Keratinocyte (primary cell): ENCODE results near the gene FGGY. TPM values are rescaled to one million over a fixed set of nuclear protein-coding genes. Genes with fewer than 3 reads are reported as not detected.

Experiments used
- DNase-seq: peaks from one replicate; pipeline ENCODE4 v3.0.0-alpha.2; 2011; ENCODE audit warnings: low read depth, missing footprints, low spot score
- FAIRE-seq: peaks from 2 replicates; lab custom pipeline; 2011; peaks lifted over from hg19 to GRCh38; lab: Jason Lieb, UNC
- H2AFZ ChIP-seq: 2 replicates; pipeline ENCODE4 v1.6.0; 2012; ENCODE audit warnings: low read length, control low read depth, inconsistent platforms; ENCODE audit not compliant: control insufficient read depth
- H3K27ac ChIP-seq: 2 replicates; pipeline ENCODE4 v1.5.1; 2011; ENCODE audit warnings: low read length; ENCODE audit not compliant: control insufficient read depth, insufficient read depth
- H3K27me3 ChIP-seq: 3 replicates; pipeline ENCODE4 v1.6.0; 2011; ENCODE audit warnings: low read length; ENCODE audit not compliant: control insufficient read depth, insufficient read depth; ENCODE audit errors: extremely low read depth
- H3K36me3 ChIP-seq, 2 experiments: 2 replicates in 1 of 2; 3 replicates in 1 of 2; pipeline ENCODE4 v1.5.1; 2011; ENCODE audit warnings: low read length in 2 of 2, mild to moderate bottlenecking in 1 of 2; ENCODE audit not compliant: control insufficient read depth in 2 of 2, insufficient read depth in 2 of 2; ENCODE audit errors: extremely low read depth in 1 of 2
- H3K4me1 ChIP-seq: 3 replicates; pipeline ENCODE4 v1.5.1; 2011; ENCODE audit warnings: low read length; ENCODE audit not compliant: control insufficient read depth, insufficient read depth; ENCODE audit errors: extremely low read depth
- H3K4me2 ChIP-seq: 3 replicates; pipeline ENCODE4 v1.6.0; 2011; ENCODE audit warnings: low read depth, low read length; ENCODE audit not compliant: control insufficient read depth, insufficient read depth; ENCODE audit errors: extremely low read depth
- H3K4me3 ChIP-seq, 3 experiments: fragments of 200-600 bp in 1 of 3; sonication (generic) in 1 of 3; 2 replicates in 2 of 3; 3 replicates in 1 of 3; pipeline ENCODE4 v1.5.1; 2011 to 2016; ENCODE audit warnings: low read length in 3 of 3, mild to moderate bottlenecking in 3 of 3, control low read depth in 2 of 3, inconsistent platforms in 1 of 3, low read depth in 1 of 3, mixed read lengths in 1 of 3, mixed run types in 1 of 3, moderate library complexity in 1 of 3; ENCODE audit not compliant: control insufficient read depth in 2 of 3, insufficient read depth in 2 of 3; ENCODE audit errors: extremely low read depth in 1 of 3
- H3K79me2 ChIP-seq: 2 replicates; pipeline ENCODE4 v1.6.0; 2012; ENCODE audit warnings: low read length; ENCODE audit not compliant: control insufficient read depth, insufficient read depth
- H3K9ac ChIP-seq: 3 replicates; pipeline ENCODE4 v1.6.0; 2011; ENCODE audit warnings: low read length; ENCODE audit not compliant: control insufficient read depth, insufficient read depth; ENCODE audit errors: extremely low read depth
- H3K9me1 ChIP-seq: 3 replicates; pipeline ENCODE4 v1.6.0; 2011; ENCODE audit warnings: low read length; ENCODE audit not compliant: control insufficient read depth, insufficient read depth; ENCODE audit errors: extremely low read depth
- H3K9me3 ChIP-seq: 2 replicates; pipeline ENCODE4 v1.5.1; 2012; ENCODE audit warnings: low read depth, low read length; ENCODE audit not compliant: control insufficient read depth
- H4K20me1 ChIP-seq: 3 replicates; pipeline ENCODE4 v1.6.0; 2011; ENCODE audit warnings: low read length; ENCODE audit not compliant: control insufficient read depth, insufficient read depth; ENCODE audit errors: extremely low read depth
- EZH2 ChIP-seq: IDR thresholded peaks from one replicate; pipeline ENCODE4 v1.6.1; 2012; ENCODE audit warnings: inconsistent platforms, mild to moderate bottlenecking, low read length, moderate library complexity
- dilution Hi-C: fragments of 300-500 bp; cut with MboI; formaldehyde crosslinking; loops from one replicate; pipeline ENCODE4 v1.7.0; 2020; ENCODE audit warnings: low sequenced_read_pairs; ENCODE audit not compliant: extremely low pct_ligation_motif_present
- polyA plus RNA-seq, 5 experiments: library from polyadenylated mRNA; depleted of rRNA in 3 of 5; stranded (reverse) in 3 of 5; stranded (forward) in 1 of 5; unstranded in 1 of 5; fragments of >200 nt; gene quantifications; 1 replicate in 1 of 5; 2 replicates in 3 of 5; 3 replicates in 1 of 5; pipeline versions ENCODE4 v1.2.1 to v1.2.3, GENCODE V29; 2011 to 2012; ENCODE audit warnings: missing spikeins in 2 of 5, low read depth in 1 of 5, low replicate concordance in 1 of 5
- TF ChIP-seq, protein P1 (sequence below), 3 experiments: IDR thresholded peaks in 1 of 3; conservative IDR thresholded peaks in 1 of 3; optimal IDR thresholded peaks in 1 of 3; 2 replicates in 2 of 3; 3 replicates in 1 of 3; pipeline versions ENCODE3 to v1.5.1; 2011; ENCODE audit warnings: low read length in 3 of 3, mild to moderate bottlenecking in 3 of 3, moderate library complexity in 2 of 3, control low read depth in 1 of 3, inconsistent platforms in 1 of 3; ENCODE audit not compliant: insufficient read depth in 2 of 3; ENCODE audit errors: extremely low read depth in 1 of 3

FGGY gene
- polyA plus RNA-seq, 1 donor (not counting 4 experiments of a cell fraction or from before 2014, with no cell fraction given) = 16.6 TPM

- DNase-seq = no peak
- Histone ChIP-seq H3K9ac (no peak overlapping the region), H3K27ac (no peak overlapping the region), H3K4me2 (no peak overlapping the region), H3K4me3 (no peak overlapping the region), H4K20me1 (no peaks in the 10 kb centered on the region), H3K36me3 (no peaks in the 10 kb centered on the region), H2AFZ (no peak overlapping the region), H3K9me1 (no peaks in the 10 kb centered on the region), H3K9me3 (no peaks in the 10 kb centered on the region), H3K4me1 (peaks cover 15% of the 10 kb centered on the region), H3K79me2 (no peaks in the 10 kb centered on the region), H3K27me3 (no peaks in the 10 kb centered on the region)
- no peak for FAIRE-seq
- dilution Hi-C loops = no loop called here
- no peak for TF ChIP-seq EZH2
- TF ChIP-seq, protein P1, sequence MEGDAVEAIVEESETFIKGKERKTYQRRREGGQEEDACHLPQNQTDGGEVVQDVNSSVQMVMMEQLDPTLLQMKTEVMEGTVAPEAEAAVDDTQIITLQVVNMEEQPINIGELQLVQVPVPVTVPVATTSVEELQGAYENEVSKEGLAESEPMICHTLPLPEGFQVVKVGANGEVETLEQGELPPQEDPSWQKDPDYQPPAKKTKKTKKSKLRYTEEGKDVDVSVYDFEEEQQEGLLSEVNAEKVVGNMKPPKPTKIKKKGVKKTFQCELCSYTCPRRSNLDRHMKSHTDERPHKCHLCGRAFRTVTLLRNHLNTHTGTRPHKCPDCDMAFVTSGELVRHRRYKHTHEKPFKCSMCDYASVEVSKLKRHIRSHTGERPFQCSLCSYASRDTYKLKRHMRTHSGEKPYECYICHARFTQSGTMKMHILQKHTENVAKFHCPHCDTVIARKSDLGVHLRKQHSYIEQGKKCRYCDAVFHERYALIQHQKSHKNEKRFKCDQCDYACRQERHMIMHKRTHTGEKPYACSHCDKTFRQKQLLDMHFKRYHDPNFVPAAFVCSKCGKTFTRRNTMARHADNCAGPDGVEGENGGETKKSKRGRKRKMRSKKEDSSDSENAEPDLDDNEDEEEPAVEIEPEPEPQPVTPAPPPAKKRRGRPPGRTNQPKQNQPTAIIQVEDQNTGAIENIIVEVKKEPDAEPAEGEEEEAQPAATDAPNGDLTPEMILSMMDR (optimal IDR thresholded peaks at IDR 0.05 in 1 of 3, IDR thresholded peaks at IDR 0.05 in 1 of 3, conservative IDR thresholded peaks at IDR 0.05 in 1 of 3; ENCODE audit: extremely low read depth in 1 of 3, insufficient read depth in 2 of 3, low read length in 3 of 3) = no peak
Observed at GRCh38 chr1:59436637-59437036, 139.7 kb downstream of the FGGY start.

DNA sequence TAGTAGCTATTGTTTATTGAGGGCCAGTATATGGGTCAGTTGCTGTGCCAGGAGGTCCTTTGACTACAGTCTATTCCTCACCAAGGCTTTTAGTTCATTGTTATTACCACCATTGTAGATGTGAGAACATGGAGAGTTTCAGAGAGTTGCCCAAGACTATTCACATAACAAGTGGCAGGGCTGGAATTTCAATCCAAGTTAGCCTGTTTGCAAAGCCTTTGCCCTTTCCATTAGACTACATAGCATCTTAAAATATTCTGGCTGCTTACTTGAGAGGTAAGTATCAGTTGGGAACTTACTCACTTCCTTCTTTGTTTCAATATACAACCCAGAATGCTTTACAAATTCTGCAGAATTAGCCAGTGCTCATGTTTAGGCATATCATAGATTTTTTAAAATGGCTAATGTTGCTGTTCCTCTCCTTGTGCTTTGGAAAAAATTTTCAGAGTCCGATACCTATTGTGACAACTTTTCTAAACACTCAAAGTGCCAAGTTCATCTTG is 141.2 kb downstream of the FGGY start:
- no peaks in the 10 kb centered on the region for H3K27me3 ChIP-seq
- no peak for FAIRE-seq

More for the DNA sequence above, 141.2 kb downstream of the FGGY start:
- Histone ChIP-seq H3K4me1 (peaks cover 8% of the 10 kb centered on the region), H3K36me3 (no peaks in the 10 kb centered on the region), H2AFZ (no peak overlapping the region), H3K79me2 (no peaks in the 10 kb centered on the region), H3K9me1 (no peaks in the 10 kb centered on the region), H3K4me2 (no peak overlapping the region), H3K9ac (no peak overlapping the region), H4K20me1 (no peaks in the 10 kb centered on the region), H3K9me3 (no peaks in the 10 kb centered on the region), H3K4me3 (no peak overlapping the region), H3K27ac (no peak overlapping the region)
- dilution Hi-C loops = no loop called here
- no peak for DNase-seq
- no peak for TF ChIP-seq EZH2
- TF ChIP-seq, protein P1 (optimal IDR thresholded peaks at IDR 0.05 in 1 of 3, IDR thresholded peaks at IDR 0.05 in 1 of 3, conservative IDR thresholded peaks at IDR 0.05 in 1 of 3; ENCODE audit: extremely low read depth in 1 of 3, insufficient read depth in 2 of 3, low read length in 3 of 3) = no peak
